Measurements from ENCODE around the gene ADAM23.

The ADAM23 gene

GRCh38 chr2:206502729-206503128, 59.4 kb downstream of the ADAM23 start:
- DNase-seq (ENCODE audit: low read depth in 2 of 2), result no peak

- no peak for DNase-seq (ENCODE audit: low read depth in 2 of 2)
Measured at GRCh38 chr2:206511283-206511682, 68.0 kb downstream of the ADAM23 start.

DNA sequence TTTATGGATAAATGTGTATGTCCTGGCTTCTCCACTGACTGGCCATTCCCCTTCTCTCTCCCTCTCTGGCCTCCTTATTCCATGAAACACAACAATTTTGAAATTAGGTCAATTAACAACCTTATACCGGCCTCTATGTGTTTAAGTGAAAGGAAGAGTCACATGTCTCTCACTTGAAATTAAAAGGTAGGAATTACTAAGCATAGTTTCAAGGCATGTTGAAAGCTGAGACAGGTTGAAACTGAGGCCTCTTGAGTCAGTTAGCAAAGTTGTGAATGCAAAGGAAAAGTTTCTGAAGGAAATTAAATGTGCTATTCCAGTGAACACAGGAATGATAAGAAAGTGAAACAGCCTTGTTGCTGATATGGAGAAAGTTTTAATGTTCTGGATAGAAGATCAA, 69.7 kb downstream of the ADAM23 start:
- DNase-seq (ENCODE audit: low read depth in 2 of 2), result no peak

DNA sequence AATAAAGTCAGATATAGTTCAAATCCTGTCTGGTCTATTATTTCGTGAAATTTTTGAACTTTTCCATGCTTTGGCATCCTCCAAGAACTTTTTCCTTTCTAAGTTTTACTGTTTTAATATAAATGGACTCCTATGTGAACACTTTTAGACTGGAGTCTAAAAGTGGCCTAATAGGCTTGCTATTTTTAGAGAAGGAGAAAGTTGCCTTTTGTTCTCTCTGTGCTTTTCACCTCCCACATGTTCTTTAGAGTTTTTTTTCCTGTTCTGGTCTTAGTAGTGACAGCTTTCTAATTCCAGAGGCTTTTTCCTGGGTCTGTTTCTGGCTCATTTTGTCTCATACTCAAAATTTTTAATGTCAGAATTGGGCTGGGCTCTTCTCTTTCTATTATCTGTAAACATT, 72.2 kb downstream of the ADAM23 start:
- DNase-seq (ENCODE audit: low read depth in 2 of 2), result no peak

DNA sequence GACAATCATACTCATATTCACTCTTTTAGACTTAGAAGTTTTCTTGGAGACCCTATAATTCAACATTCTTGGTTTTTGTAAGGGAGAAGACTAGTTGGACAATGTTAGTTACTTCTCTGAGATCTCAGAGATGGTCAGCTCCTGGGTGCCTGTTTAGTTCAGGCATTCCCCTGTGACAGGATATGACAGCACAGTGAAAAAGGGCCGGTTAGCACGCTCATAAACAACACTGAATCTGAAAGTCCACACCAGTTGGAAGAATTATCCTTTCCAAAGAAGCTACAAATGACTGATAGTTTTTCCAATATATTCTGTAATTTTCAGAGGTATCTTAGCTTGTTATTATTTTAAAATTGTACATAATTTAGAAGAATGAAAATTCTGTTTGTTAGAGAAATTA, 75.7 kb downstream of the ADAM23 start:
- DNase-seq (ENCODE audit: low read depth in 2 of 2), result no peak

DNA sequence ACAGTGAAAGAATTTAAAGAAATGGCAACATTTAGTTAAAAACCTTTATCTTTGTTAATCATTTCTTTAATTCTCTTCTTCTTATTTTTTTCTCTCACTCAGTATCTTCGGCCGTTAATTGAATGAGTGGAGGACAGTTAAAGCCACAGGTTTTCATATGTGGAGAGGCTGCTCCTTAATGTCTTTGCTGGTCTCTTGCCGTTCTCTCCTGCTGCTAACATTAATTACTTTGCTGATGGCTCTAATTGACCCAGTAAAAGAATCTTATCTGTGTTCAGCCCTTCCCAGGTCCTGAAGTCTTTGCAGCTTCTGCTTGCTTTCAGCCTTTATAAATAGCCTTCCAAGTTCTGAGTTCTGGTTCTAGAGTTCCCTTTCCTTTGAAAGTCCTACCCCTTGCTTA, 77.1 kb downstream of the ADAM23 start:
- DNase-seq (ENCODE audit: low read depth in 2 of 2), result no peak

- DNase-seq (ENCODE audit: low read depth in 2 of 2), result no peak
Measured at GRCh38 chr2:206521115-206521514, 77.8 kb downstream of the ADAM23 start.

- DNase-seq (ENCODE audit: low read depth in 2 of 2), result no peak
Measured at GRCh38 chr2:206521612-206522011, 78.3 kb downstream of the ADAM23 start.

GRCh38 chr2:206526416-206526815, 83.1 kb downstream of the ADAM23 start:
- no peak for DNase-seq (ENCODE audit: low read depth in 2 of 2)

DNA sequence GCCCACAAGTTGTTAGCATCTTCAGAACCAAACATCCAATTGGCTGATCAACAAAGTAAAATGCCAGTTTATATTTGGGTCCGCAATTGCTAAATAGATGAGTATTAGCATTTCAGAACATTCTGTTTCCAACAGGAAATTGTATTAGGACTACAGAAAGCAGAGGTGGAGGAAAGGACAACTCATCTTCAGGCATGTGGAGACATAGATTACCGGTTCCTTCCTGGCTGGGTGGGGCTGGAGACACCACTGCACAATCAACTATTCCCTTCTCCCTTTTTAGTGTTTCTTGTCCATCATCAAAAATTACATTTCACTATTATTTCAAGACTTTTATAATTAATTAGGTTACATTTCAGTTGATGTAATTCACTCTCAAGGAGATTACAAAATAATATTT, 83.8 kb downstream of the ADAM23 start:
- DNase-seq (ENCODE audit: low read depth in 2 of 2), result no peak

- DNase-seq (ENCODE audit: low read depth in 2 of 2), result peak in 1 of 2 experiments; percentile 6
Measured at GRCh38 chr2:206530727-206531126, 87.4 kb downstream of the ADAM23 start.

GRCh38 chr2:206531996-206532543, 88.7 kb downstream of the ADAM23 start:
- DNase-seq (ENCODE audit: low read depth in 2 of 2), result no peak

DNA sequence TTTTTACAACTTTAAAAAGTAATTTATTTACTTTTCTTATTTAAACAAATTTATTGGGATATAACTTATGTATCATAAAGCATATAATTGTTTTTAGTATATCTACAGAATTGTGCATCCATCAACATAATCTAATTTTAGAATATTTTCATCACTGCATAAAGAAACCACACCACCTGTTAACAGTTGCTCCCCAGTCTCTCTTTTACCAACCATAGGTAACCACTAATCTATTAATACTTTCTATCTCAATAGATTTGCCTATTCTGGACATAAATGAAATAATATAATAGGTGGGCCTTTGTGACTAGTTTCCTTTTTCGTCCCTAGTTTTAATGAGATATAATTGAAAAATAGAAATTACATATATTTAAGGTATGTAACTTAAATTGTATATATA, 90.6 kb downstream of the ADAM23 start:
- no peak for DNase-seq (ENCODE audit: low read depth in 2 of 2)

- DNase-seq (ENCODE audit: low read depth in 2 of 2), result no peak
Measured at GRCh38 chr2:206535260-206535986, 92.1 kb downstream of the ADAM23 start.

GRCh38 chr2:206540757-206541156, 97.4 kb downstream of the ADAM23 start:
- no peak for DNase-seq (ENCODE audit: low read depth in 2 of 2)

- DNase-seq (ENCODE audit: low read depth in 2 of 2), result no peak
Measured at GRCh38 chr2:206543073-206543472, 99.7 kb downstream of the ADAM23 start.

GRCh38 chr2:206548383-206548782, 105.1 kb downstream of the ADAM23 start:
- no peak for DNase-seq (ENCODE audit: low read depth in 2 of 2)

- DNase-seq (ENCODE audit: low read depth in 2 of 2), result no peak
Measured at GRCh38 chr2:206555721-206556120, 112.4 kb downstream of the ADAM23 start.

- no peak for DNase-seq (ENCODE audit: low read depth in 2 of 2)
Measured at GRCh38 chr2:206556357-206556949, 113.1 kb downstream of the ADAM23 start.

GRCh38 chr2:206557321-206557720, 114.0 kb downstream of the ADAM23 start:
- DNase-seq (ENCODE audit: low read depth in 2 of 2), result no peak

DNA sequence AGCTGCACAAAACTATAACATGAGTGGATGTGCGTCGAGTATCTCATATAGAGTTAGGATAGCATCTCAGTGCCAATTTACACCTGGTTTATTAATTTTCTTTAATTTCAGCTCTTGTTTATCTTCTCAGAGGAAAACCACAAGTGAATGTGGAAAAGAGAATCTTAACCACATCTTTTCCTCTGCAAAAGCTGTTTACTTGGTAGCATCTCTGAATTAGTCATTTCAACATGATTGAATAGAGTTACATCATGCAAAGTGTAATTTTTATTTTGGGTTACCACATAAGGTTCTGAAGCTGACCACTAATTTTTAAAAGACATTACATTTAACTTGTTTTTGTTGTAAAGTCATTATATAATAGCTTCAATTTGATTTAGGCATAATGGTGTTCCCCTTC, 115.2 kb downstream of the ADAM23 start:
- DNase-seq (ENCODE audit: low read depth in 2 of 2), result no peak

- DNase-seq (ENCODE audit: low read depth in 2 of 2), result no peak
Measured at GRCh38 chr2:206561962-206562361, 118.6 kb downstream of the ADAM23 start.

DNA sequence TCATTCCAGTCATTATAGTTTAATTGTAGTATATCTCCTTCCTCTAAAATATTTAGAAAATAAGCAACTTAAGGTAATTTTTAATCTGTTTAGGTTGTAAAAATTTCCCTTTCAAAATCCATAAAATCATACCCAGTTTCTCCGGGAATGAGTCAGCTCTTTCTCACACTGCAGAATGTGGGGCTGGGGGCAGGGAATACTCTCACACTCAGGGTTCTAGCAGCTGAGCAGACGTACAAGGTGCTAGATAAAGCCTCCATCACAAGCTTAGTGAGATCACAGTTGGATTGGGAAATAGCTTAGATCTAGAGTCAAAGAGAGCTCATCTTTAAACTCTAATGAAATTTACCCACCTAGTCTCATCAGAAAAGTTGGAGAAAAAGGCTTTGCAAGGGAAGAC, 119.0 kb downstream of the ADAM23 start:
- DNase-seq (ENCODE audit: low read depth in 2 of 2), result no peak

All from stimulated activated CD4-positive, alpha-beta T cell treated with anti-CD3 and anti-CD28 coated beads, Interleukin-12 subunit alpha, Interleukin-12 subunit beta, amount 100 ng/mL, for 24 hours (primary cell).